Mammary microvascular endothelial cell (primary cell): ENCODE results near the gene PUSL1. TPM values are rescaled to one million over a fixed set of nuclear protein-coding genes. Genes with fewer than 3 reads are reported as not detected.

ENCODE experiments used
- total RNA-seq: library from RNA; depleted of rRNA; stranded (reverse); fragments of >200 nt; gene quantifications from 2 replicates; pipeline ENCODE4 v1.2.3, GENCODE V29; 2015

Gene PUSL1
- 38.5 and 38.6 TPM in 2 replicates for total RNA-seq

GRCh38 chr1:1307923-1308755, at the start of gene PUSL1, which contains the start of gene ACAP3:
PUSL1 (plus strand) TSS chr1:1308597; CDS start chr1:1308644, 47 bp downstream.
ACAP3 (minus strand) TSS chr1:1307930; CDS start chr1:1307815, 115 bp downstream.

GRCh38 chr1:1273512-1274298, 34.7 kb upstream of the PUSL1 start, which contains the start of gene UBE2J2:
UBE2J2 (minus strand) TSS chr1:1273854; CDS start chr1:1267992, 5,862 bp downstream.

GRCh38 chr1:1324524-1325287, 16.3 kb downstream of the PUSL1 start, which contains the start of the genes CPTP and INTS11:
CPTP (plus strand) TSS chr1:1324802; CDS start chr1:1326911, 2,109 bp downstream.
INTS11 (minus strand) TSS chr1:1324660; CDS start chr1:1324608, 52 bp downstream.

GRCh38 chr1:1331068-1331965, 22.9 kb downstream of the PUSL1 start, which contains the start of gene TAS1R3:
TAS1R3 (plus strand) TSS chr1:1331280; CDS start chr1:1331346, 66 bp downstream.

GRCh38 chr1:1349256-1350012, 41.0 kb downstream of the PUSL1 start, which contains the start of gene DVL1:
DVL1 (minus strand) TSS chr1:1349418; CDS start chr1:1349065, 353 bp downstream.

GRCh38 chr1:1358433-1359271, 50.3 kb downstream of the PUSL1 start, which contains the start of gene MXRA8:
MXRA8 (minus strand) TSS chr1:1358555; CDS start chr1:1358504, 51 bp downstream.

Other genes with a start within 250 kb of the PUSL1 start
- gene RNF223, start 234.3 kb upstream of the PUSL1 start, total RNA-seq, result not detected in 2 replicates
- gene C1orf159, start 192.5 kb upstream of the PUSL1 start, total RNA-seq, result 14.0 and 15.6 TPM in 2 replicates
- gene TTLL10, start 134.7 kb upstream of the PUSL1 start, total RNA-seq, result not detected in 2 replicates
- gene TNFRSF18, start 102.0 kb upstream of the PUSL1 start, total RNA-seq, result not detected in 2 replicates
- gene TNFRSF4, start 94.4 kb upstream of the PUSL1 start, total RNA-seq, result 1.4 and 2.0 TPM in 2 replicates
- gene SDF4, start 76.6 kb upstream of the PUSL1 start, total RNA-seq, result 205 and 217 TPM in 2 replicates
- 27.9 and 30.2 TPM in 2 replicates for gene B3GALT6, start 76.4 kb upstream of the PUSL1 start, total RNA-seq
- 0.25 and 0.27 TPM in 2 replicates for gene C1QTNF12, start 61.9 kb upstream of the PUSL1 start, total RNA-seq
- gene UBE2J2, start 34.7 kb upstream of the PUSL1 start, total RNA-seq, result 36.0 and 43.3 TPM in 2 replicates
- 0.05 and 0.67 TPM in 2 replicates for gene SCNN1D, start 28.2 kb upstream of the PUSL1 start, total RNA-seq
- 13.7 and 20.6 TPM in 2 replicates for gene ACAP3, start 667 bp upstream of the PUSL1 start, total RNA-seq
- gene INTS11, start 16.1 kb downstream of the PUSL1 start, total RNA-seq, result 83.0 and 98.9 TPM in 2 replicates
- 40.4 and 40.6 TPM in 2 replicates for gene CPTP, start 16.2 kb downstream of the PUSL1 start, total RNA-seq
- not detected in 2 replicates for gene TAS1R3, start 22.7 kb downstream of the PUSL1 start, total RNA-seq
- 41.1 and 41.3 TPM in 2 replicates for gene DVL1, start 40.8 kb downstream of the PUSL1 start, total RNA-seq
- gene MXRA8, start 50.0 kb downstream of the PUSL1 start, total RNA-seq, result 0.20 and 0.34 TPM in 2 replicates
- gene AURKAIP1, start 66.6 kb downstream of the PUSL1 start, total RNA-seq, result 180 and 195 TPM in 2 replicates
- 40.4 and 46.4 TPM in 2 replicates for gene CCNL2, start 90.7 kb downstream of the PUSL1 start, total RNA-seq
- gene MRPL20, start 98.7 kb downstream of the PUSL1 start, total RNA-seq, result 204 and 208 TPM in 2 replicates
- gene ANKRD65, start 112.7 kb downstream of the PUSL1 start, total RNA-seq, result 0.47 and 0.64 TPM in 2 replicates
- 45.7 and 49.0 TPM in 2 replicates for gene VWA1, start 127.1 kb downstream of the PUSL1 start, total RNA-seq
- 0.07 TPM in 1 of 2 replicates, not detected in the other for gene ATAD3C, start 141.1 kb downstream of the PUSL1 start, total RNA-seq
- 40.2 and 43.1 TPM in 2 replicates for gene ATAD3B, start 163.2 kb downstream of the PUSL1 start, total RNA-seq
- 50.7 and 56.6 TPM in 2 replicates for gene ATAD3A, start 203.6 kb downstream of the PUSL1 start, total RNA-seq
- gene TMEM240, start 232.0 kb downstream of the PUSL1 start, total RNA-seq, result 0.69 and 1.7 TPM in 2 replicates